Measurements from ENCODE around the gene POLN. TPM values are rescaled to one million over a fixed set of nuclear protein-coding genes. Genes with fewer than 3 reads are reported as not detected.

POLN gene
- total RNA-seq, 1 donor = 4.9 TPM

- peak; percentile 37 for DNase-seq (ENCODE audit: low read depth)
- no peak overlapping the region for H3K4me3 ChIP-seq (ENCODE audit: low read depth, low read length)
- no peak for TF ChIP-seq CTCF (IDR thresholded peaks at IDR 0.05; ENCODE audit: insufficient read depth, low read length)
These were observed 58.5 kb downstream of the POLN start for GRCh38 chr4:2183394-2183793.

GRCh38 chr4:2182994-2183393 lies 58.9 kb downstream of the POLN start:
- no peak overlapping the region for H3K4me3 ChIP-seq (ENCODE audit: low read depth, low read length)
- no peak for TF ChIP-seq CTCF (IDR thresholded peaks at IDR 0.05; ENCODE audit: insufficient read depth, low read length)
- DNase-seq (ENCODE audit: low read depth) = peak; percentile 35

DNA sequence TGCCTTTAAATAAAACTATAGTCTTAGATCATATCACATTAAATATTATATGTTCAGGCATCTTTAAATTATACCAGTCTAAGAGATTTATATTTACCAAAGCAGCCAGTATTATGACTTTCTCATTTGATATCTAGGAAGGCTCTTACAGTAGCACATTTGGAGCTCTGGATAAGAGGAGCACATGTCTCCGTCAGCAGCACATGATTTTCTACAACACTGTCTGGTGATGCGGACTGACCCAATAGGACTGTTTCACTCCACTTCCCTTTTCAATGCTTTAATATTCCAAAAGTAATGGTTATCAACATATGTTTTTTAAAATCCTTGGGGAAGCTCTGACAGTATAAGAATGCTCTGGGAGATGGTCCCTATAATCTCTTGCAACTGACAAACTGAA lies 61.5 kb downstream of the POLN start:
- no peak for TF ChIP-seq CTCF (IDR thresholded peaks at IDR 0.05; ENCODE audit: insufficient read depth, low read length)
- DNase-seq (ENCODE audit: low read depth) = no peak
- H3K4me3 ChIP-seq (ENCODE audit: low read depth, low read length) = no peak overlapping the region

DNA sequence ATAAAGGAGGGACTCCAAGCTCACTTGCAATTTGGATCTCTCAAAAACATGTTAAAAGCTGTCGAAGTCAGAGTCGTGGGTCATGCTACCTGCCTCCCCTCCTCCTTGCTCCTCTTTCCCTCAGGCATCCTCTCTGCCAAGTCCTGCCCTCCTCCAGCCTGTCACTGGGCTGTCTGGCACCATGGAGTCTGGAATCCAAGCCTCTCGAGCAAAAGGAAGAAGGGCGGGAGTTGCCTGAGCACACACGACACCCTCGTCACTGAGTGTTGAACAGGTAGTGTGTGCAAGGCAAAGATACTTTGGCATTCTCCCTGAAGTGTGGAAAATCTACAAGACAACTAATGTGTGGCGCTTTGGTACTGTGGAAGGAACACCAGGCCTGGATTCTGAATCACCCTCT lies 62.2 kb downstream of the POLN start:
- DNase-seq (ENCODE audit: low read depth) = no peak
- TF ChIP-seq CTCF (IDR thresholded peaks at IDR 0.05; ENCODE audit: insufficient read depth, low read length) = no peak

GRCh38 chr4:2178986-2179385 lies 62.9 kb downstream of the POLN start:
- H3K4me3 ChIP-seq (ENCODE audit: low read depth, low read length) = no peak overlapping the region
- DNase-seq (ENCODE audit: low read depth) = no peak
- TF ChIP-seq CTCF (IDR thresholded peaks at IDR 0.05; ENCODE audit: insufficient read depth, low read length) = no peak

More for the DNA sequence above, 62.2 kb downstream of the POLN start:
- no peak overlapping the region for H3K4me3 ChIP-seq (ENCODE audit: low read depth, low read length)

DNA sequence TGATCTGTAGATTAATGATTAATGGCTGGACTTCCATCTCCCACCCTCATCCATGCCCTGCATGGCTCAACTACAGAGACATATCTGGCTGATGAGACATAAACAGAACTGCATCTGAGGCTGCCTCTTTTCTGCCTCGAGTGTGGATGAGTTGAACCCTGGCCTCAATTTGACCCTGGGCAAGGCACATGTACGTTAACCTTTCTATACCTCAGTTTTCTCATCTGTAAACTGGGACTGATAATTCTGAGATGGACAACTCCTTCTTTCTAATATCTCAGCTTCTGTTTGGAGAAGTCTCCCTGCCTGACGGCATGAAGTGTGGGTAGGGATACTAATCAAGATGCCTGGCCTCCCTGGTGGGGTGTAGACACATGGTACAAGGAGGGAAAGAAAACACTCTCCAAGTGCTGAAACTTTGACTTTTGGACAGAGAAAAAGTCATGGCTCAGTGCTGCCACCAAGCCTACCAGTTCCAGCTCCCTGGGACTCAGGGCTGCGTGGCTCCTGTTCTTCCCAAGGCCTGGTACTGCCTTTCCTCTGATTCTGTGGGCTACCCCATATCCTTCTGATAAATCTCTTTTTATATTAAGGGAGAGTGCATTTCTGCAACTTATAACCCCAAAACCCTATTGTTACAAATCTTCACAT lies 64.4 kb downstream of the POLN start:
- no peak overlapping the region for H3K4me3 ChIP-seq (ENCODE audit: low read depth, low read length)
- no peak for DNase-seq (ENCODE audit: low read depth)
- no peak for TF ChIP-seq CTCF (IDR thresholded peaks at IDR 0.05; ENCODE audit: insufficient read depth, low read length)
